Activated T-helper 1 cell treated with anti-CD3 and anti-CD28 coated beads, Interleukin-2, amount 50 U/mL, for 16 hours (primary cell): ENCODE results near the gene CSF1.
"Not testable (repeated sequence)": the region's sequence is repeated elsewhere in the genome, so short reads cannot be mapped to it uniquely, and the experiment has no call there.

ENCODE experiments used
- DNase-seq, 2 donors: peaks; one replicate each; pipeline ENCODE4 v3.0.0-alpha.2; 2020; ENCODE audit warnings: low read depth in 1 of 2, low spot score in 1 of 2

The CSF1 gene

GRCh38 chr1:109933856-109934711 is 23.4 kb downstream of the CSF1 start:
- no peak for DNase-seq

- no peak for DNase-seq
These were observed 24.8 kb downstream of the CSF1 start for GRCh38 chr1:109935451-109935900.

- DNase-seq = no peak
These were observed 27.1 kb downstream of the CSF1 start for GRCh38 chr1:109937738-109938137.

- DNase-seq = no peak
These were observed 27.9 kb downstream of the CSF1 start for GRCh38 chr1:109938556-109938955.

- no peak for DNase-seq
These were observed 31.8 kb downstream of the CSF1 start for GRCh38 chr1:109942434-109942833.

GRCh38 chr1:109944541-109944940 is 33.9 kb downstream of the CSF1 start:
- DNase-seq = no peak

GRCh38 chr1:109946511-109946910 is 35.9 kb downstream of the CSF1 start:
- DNase-seq = no peak

- DNase-seq = no peak
These were observed 37.1 kb downstream of the CSF1 start for GRCh38 chr1:109947582-109948284.

- DNase-seq = no peak
These were observed 37.6 kb downstream of the CSF1 start for GRCh38 chr1:109948285-109948630.

GRCh38 chr1:109950038-109950437 is 39.4 kb downstream of the CSF1 start:
- no peak for DNase-seq

- DNase-seq = no peak
These were observed 39.9 kb downstream of the CSF1 start for GRCh38 chr1:109950509-109950908.

- DNase-seq = not testable (repeated sequence)
These were observed 40.9 kb downstream of the CSF1 start for GRCh38 chr1:109951501-109951900.

- no peak for DNase-seq
These were observed 43.4 kb downstream of the CSF1 start for GRCh38 chr1:109954041-109954512.

- DNase-seq = no peak
These were observed 49.0 kb downstream of the CSF1 start for GRCh38 chr1:109959632-109959973.

GRCh38 chr1:109959974-109960744 is 49.5 kb downstream of the CSF1 start:
- no peak for DNase-seq

- DNase-seq = no peak
These were observed 50.1 kb downstream of the CSF1 start for GRCh38 chr1:109960745-109961094.

GRCh38 chr1:109963864-109964263 is 53.2 kb downstream of the CSF1 start:
- DNase-seq = no peak

- DNase-seq = no peak
These were observed 58.6 kb downstream of the CSF1 start for GRCh38 chr1:109969146-109969829.

GRCh38 chr1:109969907-109970306 is 59.3 kb downstream of the CSF1 start:
- DNase-seq = no peak

GRCh38 chr1:109971559-109971958 is 60.9 kb downstream of the CSF1 start:
- DNase-seq = no peak

GRCh38 chr1:109974191-109974590 is 63.5 kb downstream of the CSF1 start:
- no peak for DNase-seq
